K562 (cell line): ENCODE data around the gene ZBTB39. TPM values are rescaled to one million over a fixed set of nuclear protein-coding genes. Genes with fewer than 3 reads are reported as not detected.

Experiments
- CBFA2T3 ChIP-seq: fragments of 450-650 bp; IDR thresholded peaks from 2 replicates; pipeline ENCODE4 v1.6.1; 2017
- CBX1 ChIP-seq: sonication (generic); IDR thresholded peaks from 2 replicates; pipeline ENCODE4 v1.6.1; 2016; ENCODE audit warnings: antibody characterized with exemption, low read depth, mild to moderate bottlenecking
- DPF2 ChIP-seq: fragments of 450-650 bp; IDR thresholded peaks from 2 replicates; pipeline ENCODE4 v1.6.1; 2016
- GTF2E2 ChIP-seq: fragments of 200-800 bp; sonication (Bioruptor generic); IDR thresholded peaks from 2 replicates; pipeline ENCODE4 v1.6.1; 2016; ENCODE audit warnings: missing genetic modification characterization, missing compliant biosample characterization
- LARP7 ChIP-seq: fragments of 450-650 bp; IDR thresholded peaks from 2 replicates; pipeline ENCODE4 v1.6.1; 2016
- NR2C2 ChIP-seq, 2 experiments: fragments of 200-800 bp in 1 of 2; sonication (Bioruptor generic) in 1 of 2; sonication (generic) in 1 of 2; formaldehyde crosslinking in 1 of 2; IDR thresholded peaks; 2 replicates each; pipeline versions ENCODE4 v1.6.1 to v1.8.0; 2016 to 2022; ENCODE audit warnings: mild to moderate bottlenecking in 1 of 2, missing compliant biosample characterization in 1 of 2, missing genetic modification characterization in 1 of 2, missing genetic modification reagents in 1 of 2
- NRF1 ChIP-seq, 2 experiments: fragments of 450-650 bp; IDR thresholded peaks in 1 of 2; conservative IDR thresholded peaks in 1 of 2; 2 replicates each; pipeline ENCODE4 v1.6.1; 2014; ENCODE audit warnings: mild to moderate bottlenecking in 2 of 2
- RBFOX2 ChIP-seq: fragments of 200-400 bp; formaldehyde crosslinking; IDR thresholded peaks from 2 replicates; pipeline ENCODE4 v1.6.1; 2017; ENCODE audit warnings: low read depth, mild to moderate bottlenecking, low read length, moderate library complexity
- SMARCB1 ChIP-seq: IDR thresholded peaks from 2 replicates; pipeline ENCODE4 v1.6.1; 2011; ENCODE audit warnings: improper control_type of control experiment, low read depth; ENCODE audit not compliant: insufficient read length
- STAG1 ChIP-seq: sonication (generic); formaldehyde crosslinking; IDR thresholded peaks from 2 replicates; pipeline ENCODE4 v1.5.0; 2020; ENCODE audit warnings: missing genetic modification reagents, borderline replicate concordance
- TRIM24 ChIP-seq, 2 experiments: fragments of 450-650 bp; IDR thresholded peaks; 2 replicates each; pipeline ENCODE4 v1.6.1; 2016
- ZC3H11A ChIP-seq: IDR thresholded peaks from 2 replicates; pipeline ENCODE4 v1.6.1; 2012; ENCODE audit warnings: low read depth, low read length, improper control_type of control experiment
- ZNF143 ChIP-seq: sonication (generic); formaldehyde crosslinking; IDR thresholded peaks from 2 replicates; pipeline ENCODE4 v1.9.0; 2022; ENCODE audit warnings: mild to moderate bottlenecking, missing genetic modification reagents
- ZNF445 ChIP-seq: fragments of 250-450 bp; sonication (Bioruptor Pico); IDR thresholded peaks from 2 replicates; pipeline ENCODE4 v1.4.0; 2020; ENCODE audit warnings: low read depth, mild to moderate bottlenecking, moderate library complexity
- ZNF589 ChIP-seq: fragments of 200-800 bp; sonication (Bioruptor generic); IDR thresholded peaks from 2 replicates; pipeline ENCODE4 v1.6.1; 2016; ENCODE audit warnings: low read depth, missing genetic modification characterization, missing compliant biosample characterization
- polyA plus RNA-seq, 8 experiments: library from polyadenylated mRNA; depleted of rRNA in 4 of 8; stranded (reverse) in 5 of 8; unstranded in 3 of 8; fragments of >200 nt; fragmentation: Nextera tagmentation in 2 of 8; fragmentation: Illumina TruSeq in 1 of 8; extraction: Ambion mirVana in 2 of 8; extraction: Trizol in 1 of 8; gene quantifications; 2 replicates each; pipeline versions ENCODE4 v1.2.1 to v1.2.3, GENCODE V29; 2011 to 2014; ENCODE audit warnings: inconsistent platforms in 1 of 8, missing spikeins in 1 of 8
- total RNA-seq, 7 experiments: library from RNA; depleted of rRNA in 6 of 7; stranded (reverse); fragments of >200 nt in 6 of 7; fragmentation: Illumina TruSeq in 2 of 7; extraction: Trizol in 2 of 7; gene quantifications; 2 replicates each; pipeline versions ENCODE4 v1.2.1 to v1.2.3, GENCODE V29; 2011 to 2021; ENCODE audit warnings: low replicate concordance in 1 of 7

The ZBTB39 gene
- total and polyA plus RNA-seq, 9 of the 15 experiments (the other 6 are each of a cell fraction or from before 2014, with no cell fraction given): 3.3 to 13.3 (median 8.6) TPM

DNA sequence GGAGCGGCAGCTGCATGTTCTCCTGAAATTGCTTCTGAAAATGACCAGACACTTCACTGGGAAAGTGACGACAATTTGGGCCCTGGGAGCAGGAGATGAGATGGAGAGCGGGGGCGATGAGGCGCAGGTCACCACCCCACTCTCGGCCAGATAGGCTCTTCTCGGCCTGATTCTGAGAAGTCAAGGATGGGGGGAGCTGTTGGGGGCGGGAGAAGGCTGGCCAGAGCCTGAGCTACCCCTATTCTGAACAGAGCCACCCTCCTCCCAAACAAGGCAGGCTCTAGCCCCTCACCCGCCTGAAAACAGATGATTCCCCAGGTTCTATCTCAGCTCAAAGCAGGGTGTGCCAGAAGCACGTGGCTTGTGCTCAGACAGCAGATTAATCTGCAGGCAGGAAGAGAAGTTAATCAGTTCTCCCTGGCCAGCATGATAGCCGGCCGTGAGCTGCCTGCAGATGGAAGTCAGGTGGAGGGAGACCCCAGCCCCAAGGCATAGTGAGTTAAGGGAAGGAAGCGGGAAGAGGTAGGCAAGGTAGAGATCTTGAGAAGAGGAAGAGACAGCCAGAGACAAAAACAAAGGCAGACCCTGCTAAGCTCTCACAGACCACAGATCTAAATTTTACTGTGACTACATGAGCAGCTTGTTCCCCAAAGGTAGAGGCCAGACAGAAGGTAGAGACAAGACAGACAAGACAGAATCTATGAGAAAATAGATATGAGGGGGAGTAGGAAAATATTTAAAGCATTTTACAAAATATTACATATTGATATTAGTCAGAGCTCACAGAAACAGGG, 20.9 kb upstream of the ZBTB39 start (continued):
- TF ChIP-seq RBFOX2 (0 out of 2 replicates have a peak, but pooled peaks have one; percentile 29), SMARCB1 (no peak), ZNF445 (CRISPR knock-in tag) (no peak), NRF1 (conservative IDR thresholded peaks at IDR 0.05 in 1 of 2, IDR thresholded peaks at IDR 0.05 in 1 of 2) (no peak), GTF2E2 (no peak), STAG1 (CRISPR knock-in tag) (no peak), NR2C2 (CRISPR knock-in tag; IDR thresholded peaks at IDR 0.05) (no peak), NR2C2 (tag; IDR thresholded peaks at IDR 0.05) (0 out of 2 replicates have a peak, but pooled peaks have one; percentile 32), CBX1 (no peak), ZC3H11A (no peak), ZNF589 (CRISPR knock-in tag) (peak; percentile 40; the same call in 1 of the 2 replicates), DPF2 (peak; percentile 70), CBFA2T3 (peak; percentile 84), TRIM24 (IDR thresholded peaks at IDR 0.05) (no peak), LARP7 (no peak), ZNF143 (CRISPR knock-in tag) (no peak)
